VCaP (cell line): ENCODE results near the gene ZFAND2A.
"Not testable (repeated sequence)": the region's sequence is repeated elsewhere in the genome, so short reads cannot be mapped to it uniquely, and the experiment has no call there.

ENCODE experiments used
- H3K27ac ChIP-seq: fragments of 450-650 bp; 2 replicates; pipeline ENCODE4 v1.5.1; 2017
- TF ChIP-seq, protein P1 (sequence below): fragments of 450-650 bp; conservative IDR thresholded peaks from 2 replicates; pipeline ENCODE4 v1.5.1; 2017; ENCODE audit warnings: mild to moderate bottlenecking, moderate library complexity

ZFAND2A gene

DNA sequence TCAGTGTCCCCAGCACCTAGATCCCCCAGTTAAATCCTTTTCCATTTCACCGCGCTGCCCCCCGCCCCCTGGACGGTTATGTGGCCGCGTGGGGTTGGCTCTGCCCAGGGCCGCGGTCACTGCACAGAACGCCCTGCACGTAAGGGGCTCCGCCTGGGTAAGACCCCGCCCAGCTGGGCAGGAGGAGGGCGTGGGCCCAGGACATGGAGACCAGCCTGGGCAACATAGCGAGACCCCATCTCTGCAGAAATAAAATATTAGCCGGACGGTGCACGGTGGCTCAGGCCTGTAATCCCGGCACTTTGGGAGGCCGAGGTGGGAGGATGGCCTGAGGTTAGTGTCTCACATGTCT lies 650 bp upstream of the ZFAND2A start:
- TF ChIP-seq, protein P1, sequence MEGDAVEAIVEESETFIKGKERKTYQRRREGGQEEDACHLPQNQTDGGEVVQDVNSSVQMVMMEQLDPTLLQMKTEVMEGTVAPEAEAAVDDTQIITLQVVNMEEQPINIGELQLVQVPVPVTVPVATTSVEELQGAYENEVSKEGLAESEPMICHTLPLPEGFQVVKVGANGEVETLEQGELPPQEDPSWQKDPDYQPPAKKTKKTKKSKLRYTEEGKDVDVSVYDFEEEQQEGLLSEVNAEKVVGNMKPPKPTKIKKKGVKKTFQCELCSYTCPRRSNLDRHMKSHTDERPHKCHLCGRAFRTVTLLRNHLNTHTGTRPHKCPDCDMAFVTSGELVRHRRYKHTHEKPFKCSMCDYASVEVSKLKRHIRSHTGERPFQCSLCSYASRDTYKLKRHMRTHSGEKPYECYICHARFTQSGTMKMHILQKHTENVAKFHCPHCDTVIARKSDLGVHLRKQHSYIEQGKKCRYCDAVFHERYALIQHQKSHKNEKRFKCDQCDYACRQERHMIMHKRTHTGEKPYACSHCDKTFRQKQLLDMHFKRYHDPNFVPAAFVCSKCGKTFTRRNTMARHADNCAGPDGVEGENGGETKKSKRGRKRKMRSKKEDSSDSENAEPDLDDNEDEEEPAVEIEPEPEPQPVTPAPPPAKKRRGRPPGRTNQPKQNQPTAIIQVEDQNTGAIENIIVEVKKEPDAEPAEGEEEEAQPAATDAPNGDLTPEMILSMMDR, result no peak
- peak overlapping the region; percentile 93 for H3K27ac ChIP-seq

DNA sequence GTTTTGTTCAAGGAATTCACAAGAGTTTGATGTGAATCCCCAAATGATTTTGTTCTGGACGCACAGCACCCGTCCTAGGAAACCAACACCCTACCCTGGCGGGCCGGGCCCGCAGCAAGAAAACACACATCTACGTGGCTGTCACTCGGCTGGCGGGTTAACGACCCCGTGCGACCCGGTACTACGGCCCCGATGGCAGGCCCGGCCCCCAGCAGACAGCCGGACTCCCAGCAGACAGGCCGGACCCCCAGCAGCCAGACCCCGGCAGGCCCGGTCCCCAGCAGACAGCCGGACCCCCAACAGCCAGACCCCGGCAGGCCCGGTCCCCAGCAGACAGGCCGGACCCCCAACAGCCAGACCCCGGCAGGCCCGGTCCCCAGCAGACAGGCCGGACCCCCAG lies 765 bp downstream of the ZFAND2A start:
- H3K27ac ChIP-seq, result peak overlapping the region; percentile 34; the same call in 1 of the 2 replicates

DNA sequence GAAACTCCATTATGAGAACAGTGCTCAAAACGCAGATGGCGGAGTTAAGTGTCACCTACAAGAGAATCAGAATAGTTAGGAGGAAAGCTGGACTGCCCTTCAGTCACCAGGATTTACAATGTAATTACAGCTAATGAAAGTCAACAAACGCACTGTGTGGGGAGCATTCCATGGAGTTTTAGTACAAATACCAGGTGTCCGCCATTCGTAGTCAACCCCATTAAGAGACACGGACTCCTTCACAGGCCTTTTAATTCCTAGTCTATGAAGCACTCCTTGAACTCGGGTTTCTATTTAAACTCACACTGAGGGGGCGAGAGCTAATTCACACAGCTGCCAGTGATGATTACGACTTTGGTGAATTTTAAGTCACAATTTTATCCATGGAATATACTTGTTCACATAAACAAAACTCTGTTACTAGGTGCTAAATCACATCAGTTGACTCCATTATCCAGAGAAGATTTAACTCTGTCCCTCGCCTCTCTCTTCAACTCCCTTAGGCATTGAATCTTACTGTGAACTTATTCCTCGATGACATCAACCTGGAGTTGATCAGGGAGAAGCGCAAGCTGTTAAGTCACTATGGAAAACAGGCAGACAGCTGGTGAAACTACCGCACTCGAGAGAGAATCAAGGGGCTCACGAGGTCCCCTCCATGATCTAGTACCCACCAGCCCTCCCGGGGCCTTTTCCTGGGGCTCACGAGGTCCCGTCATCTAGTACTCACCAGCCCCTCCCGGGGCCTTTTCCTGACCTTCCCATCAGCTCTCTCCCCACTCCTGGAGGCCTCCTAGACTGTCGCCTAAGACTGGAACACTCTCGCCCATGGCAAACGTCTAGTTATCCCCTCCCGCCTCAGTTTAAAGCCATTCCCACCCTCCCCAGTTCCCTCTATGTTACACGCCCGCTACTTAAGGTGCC lies 1.5 kb downstream of the ZFAND2A start:
- TF ChIP-seq, protein P1, result no peak
- H3K27ac ChIP-seq, result peak overlapping the region; percentile 34; the same call in 1 of the 2 replicates

DNA sequence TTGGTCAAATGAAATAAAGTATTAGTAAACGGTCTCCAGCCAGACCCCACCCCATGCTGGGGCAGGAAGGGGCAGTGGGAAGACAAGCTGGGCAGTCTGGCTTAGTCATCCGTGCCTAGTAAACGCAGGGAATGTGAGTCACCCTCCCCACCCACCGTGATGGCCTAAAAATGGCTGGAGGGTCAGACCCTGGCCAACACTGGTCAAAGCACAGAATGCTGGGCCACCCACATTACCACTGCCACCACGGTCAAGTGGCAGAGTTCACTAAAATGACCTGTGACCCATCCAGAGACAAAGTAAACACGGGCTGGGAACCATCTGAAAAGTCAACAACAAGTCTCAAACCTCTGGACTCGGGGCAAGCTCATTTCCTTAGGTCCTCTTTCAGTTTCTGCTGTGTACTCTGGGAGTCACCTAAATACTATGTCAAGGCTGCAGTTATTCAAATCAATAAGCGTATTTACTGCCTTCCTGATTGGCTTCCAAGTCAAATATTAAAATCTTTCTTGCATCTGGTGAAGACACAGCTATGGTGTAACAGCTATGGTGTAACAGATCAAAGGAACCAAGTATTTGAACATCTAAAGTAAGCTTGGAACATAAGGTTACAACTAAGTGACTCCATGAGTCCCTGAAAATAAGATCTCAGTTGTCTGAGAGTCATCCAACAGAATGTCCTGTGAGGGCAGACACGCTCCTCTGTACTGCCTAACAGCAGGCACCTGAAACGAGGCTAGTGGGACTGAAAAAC lies 3.0 kb downstream of the ZFAND2A start:
- no peak overlapping the region for H3K27ac ChIP-seq
- TF ChIP-seq, protein P1, result no peak

DNA sequence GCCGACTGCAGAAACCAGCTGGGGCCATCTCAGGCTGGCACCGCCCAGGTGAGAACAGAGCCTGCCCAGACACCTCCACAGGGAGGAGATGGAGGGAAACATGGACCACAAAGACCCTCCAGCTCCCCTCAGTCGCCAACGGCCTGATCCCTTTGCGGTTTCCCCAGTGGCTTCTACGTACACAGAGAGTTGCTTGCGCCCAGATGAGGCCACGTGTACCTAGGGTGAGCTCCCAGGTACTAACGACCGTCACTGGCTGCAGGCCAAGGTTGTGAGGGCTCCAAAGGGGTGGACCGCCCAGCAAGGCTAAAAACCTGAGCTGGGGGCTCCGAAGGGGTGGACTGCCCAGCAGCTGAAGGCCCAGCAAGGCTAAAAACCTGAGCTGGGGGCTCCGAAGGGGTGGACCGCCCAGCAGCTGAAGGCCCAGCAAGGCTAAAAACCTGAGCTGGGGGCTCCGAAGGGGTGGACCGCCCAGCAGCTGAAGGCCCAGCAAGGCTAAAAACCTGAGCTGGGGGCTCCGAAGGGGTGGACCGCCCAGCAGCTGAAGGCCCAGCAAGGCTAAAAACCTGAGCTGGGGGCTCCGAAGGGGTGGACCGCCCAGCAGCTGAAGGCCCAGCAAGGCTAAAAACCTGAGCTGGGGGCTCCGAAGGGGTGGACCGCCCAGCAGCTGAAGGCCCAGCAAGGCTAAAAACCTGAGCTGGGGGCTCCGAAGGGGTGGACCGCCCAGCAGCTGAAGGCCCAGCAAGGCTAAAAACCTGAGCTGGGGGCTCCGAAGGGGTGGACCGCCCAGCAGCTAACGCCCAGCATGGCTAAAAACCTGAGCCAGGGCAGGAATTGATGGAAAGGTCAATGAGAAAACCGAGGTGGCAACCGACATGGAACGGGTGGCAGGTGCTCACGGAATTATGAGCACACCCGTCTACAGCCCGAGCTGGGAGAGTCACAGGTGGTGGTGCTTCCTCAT lies 3.9 kb downstream of the ZFAND2A start:
- H3K27ac ChIP-seq, result not testable (repeated sequence)

DNA sequence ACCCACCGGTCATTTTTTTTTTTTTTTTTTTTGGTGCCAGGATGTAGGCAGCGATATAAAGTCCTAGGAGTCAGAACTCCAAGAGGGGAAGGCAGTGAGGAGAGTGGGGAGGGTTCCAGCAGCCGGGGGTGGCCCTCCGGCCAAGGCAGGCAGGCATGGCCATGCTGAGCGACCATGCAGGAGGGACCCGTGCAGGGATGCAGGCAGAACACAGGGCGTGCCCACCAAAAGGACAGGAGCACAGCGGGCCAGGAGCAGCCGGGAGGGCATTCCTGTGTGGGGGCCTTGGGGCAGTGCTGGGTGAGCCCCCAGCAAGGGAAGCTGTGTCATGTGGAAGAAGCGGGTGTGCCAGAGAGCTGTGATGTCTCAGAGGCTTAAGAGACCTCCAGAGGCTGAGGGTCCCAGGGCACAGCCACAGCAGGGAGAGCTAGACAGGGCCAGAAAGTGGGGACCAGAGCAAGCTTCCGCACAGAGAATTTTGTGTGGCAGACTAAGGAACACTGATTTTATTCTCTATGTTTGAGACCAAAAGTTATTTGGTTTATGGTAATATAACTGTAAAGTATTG lies 5.7 kb downstream of the ZFAND2A start:
- H3K27ac ChIP-seq, result no peak overlapping the region
- TF ChIP-seq, protein P1, result no peak

DNA sequence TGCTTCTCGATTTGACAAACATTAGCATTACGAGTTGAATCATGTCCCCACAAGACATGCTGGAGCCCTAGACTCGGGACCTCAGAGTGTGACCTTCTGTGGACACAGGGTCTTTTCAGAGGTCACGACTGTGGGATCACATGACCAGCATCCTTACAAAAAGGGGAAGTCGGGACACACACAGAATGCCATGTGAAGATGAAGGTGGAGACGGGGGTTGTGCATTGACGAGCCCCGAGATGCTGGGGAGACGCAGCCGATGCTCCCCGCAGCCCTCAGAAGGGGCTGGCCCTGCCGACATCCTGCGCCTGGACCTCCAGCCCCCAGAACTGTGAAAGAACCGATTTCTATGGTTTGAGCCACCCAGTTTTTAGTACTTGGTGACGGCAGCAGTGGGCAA lies 7.5 kb downstream of the ZFAND2A start:
- TF ChIP-seq, protein P1, result no peak
- no peak overlapping the region for H3K27ac ChIP-seq
